ENCODE results near the gene ETV6.

DNA sequence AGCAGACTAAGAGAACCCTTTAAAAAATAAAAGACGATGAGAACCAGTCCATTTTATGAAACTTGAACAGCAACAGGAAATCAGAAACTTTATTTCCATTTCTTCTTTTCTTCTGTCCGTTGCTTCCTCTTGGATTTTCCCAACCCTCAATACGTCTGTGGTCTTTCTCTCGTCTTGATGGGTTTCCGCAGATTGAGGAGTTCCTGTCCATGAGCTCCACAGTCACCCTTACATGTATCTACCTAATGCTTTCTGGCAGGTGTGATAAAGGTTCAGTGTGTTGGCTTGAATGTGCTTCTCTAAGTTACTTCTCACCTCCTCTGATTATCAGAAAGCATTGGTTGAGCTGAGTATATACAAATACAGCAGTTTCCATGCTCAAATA lies 110.0 kb downstream of the ETV6 start:
- TF ChIP-seq POLR2A (IDR thresholded peaks at IDR 0.05; ENCODE audit: low read length) (no peak), GATA1 (IDR thresholded peaks at IDR 0.05; ENCODE audit: low read depth, low read length) (no peak)

All from erythroblast (primary cell).